A673 (cell line): ENCODE measurements around the gene LYRM2.

ENCODE experiments used
- EZH2 ChIP-seq: fragments of 200-600 bp; sonication (generic); IDR thresholded peaks from 2 replicates; pipeline ENCODE4 v1.6.1; 2017; ENCODE audit warnings: borderline replicate concordance, low read depth, mild to moderate bottlenecking, mixed read lengths, antibody characterized with exemption, low read length; ENCODE audit not compliant: poor library complexity, severe bottlenecking
- TF ChIP-seq, protein P1 (sequence below): fragments of 300-800, 200-600 bp; sonication (generic); conservative IDR thresholded peaks from 2 replicates; pipeline ENCODE4 v1.5.1; 2017; ENCODE audit warnings: low read depth, mild to moderate bottlenecking, antibody characterized with exemption, low read length, moderate library complexity, mixed read lengths

DNA sequence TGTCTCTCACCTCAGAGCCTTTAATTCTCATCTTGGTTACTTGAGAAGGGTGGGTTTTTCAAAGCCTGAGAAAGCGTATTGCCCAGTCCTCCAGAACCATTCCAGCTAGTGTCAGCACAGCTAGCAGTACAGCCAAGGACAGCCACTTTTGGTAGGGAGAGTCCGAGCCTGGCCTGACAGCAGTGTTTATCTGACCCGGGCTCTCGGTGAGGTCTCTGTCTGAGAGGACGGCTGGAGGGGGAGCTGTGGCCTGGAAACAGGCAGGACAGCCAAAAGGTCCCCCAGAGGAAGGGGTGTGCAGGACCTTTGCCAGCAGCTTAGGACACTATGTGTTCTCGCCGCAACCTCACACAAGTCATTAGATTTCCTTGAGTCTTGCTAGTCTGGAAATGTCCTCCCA is 38.8 kb downstream of the LYRM2 start:
- TF ChIP-seq, protein P1, sequence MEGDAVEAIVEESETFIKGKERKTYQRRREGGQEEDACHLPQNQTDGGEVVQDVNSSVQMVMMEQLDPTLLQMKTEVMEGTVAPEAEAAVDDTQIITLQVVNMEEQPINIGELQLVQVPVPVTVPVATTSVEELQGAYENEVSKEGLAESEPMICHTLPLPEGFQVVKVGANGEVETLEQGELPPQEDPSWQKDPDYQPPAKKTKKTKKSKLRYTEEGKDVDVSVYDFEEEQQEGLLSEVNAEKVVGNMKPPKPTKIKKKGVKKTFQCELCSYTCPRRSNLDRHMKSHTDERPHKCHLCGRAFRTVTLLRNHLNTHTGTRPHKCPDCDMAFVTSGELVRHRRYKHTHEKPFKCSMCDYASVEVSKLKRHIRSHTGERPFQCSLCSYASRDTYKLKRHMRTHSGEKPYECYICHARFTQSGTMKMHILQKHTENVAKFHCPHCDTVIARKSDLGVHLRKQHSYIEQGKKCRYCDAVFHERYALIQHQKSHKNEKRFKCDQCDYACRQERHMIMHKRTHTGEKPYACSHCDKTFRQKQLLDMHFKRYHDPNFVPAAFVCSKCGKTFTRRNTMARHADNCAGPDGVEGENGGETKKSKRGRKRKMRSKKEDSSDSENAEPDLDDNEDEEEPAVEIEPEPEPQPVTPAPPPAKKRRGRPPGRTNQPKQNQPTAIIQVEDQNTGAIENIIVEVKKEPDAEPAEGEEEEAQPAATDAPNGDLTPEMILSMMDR: no peak
- no peak for TF ChIP-seq EZH2
